DOHH2 (cell line): ENCODE data around the gene SPATA21.
"Not testable (repeated sequence)": the region's sequence is repeated elsewhere in the genome, so short reads cannot be mapped to it uniquely, and the experiment has no call there.

ENCODE experiments used
- H3F3A ChIP-seq: fragments of 200-600 bp; sonication (generic), shearing (Covaris generic); 2 replicates; pipeline ENCODE4 v1.6.0; 2016; ENCODE audit warnings: antibody characterized with exemption, mild to moderate bottlenecking; ENCODE audit not compliant: control insufficient read depth, insufficient read depth
- H3K27ac ChIP-seq: fragments of 200-600 bp; sonication (generic); 2 replicates; pipeline ENCODE4 v1.5.1; 2014; ENCODE audit warnings: low read depth, mild to moderate bottlenecking, low read length, moderate library complexity
- H3K27me3 ChIP-seq: fragments of 200-600 bp; sonication (generic); 2 replicates; pipeline ENCODE4 v1.6.1; 2014; ENCODE audit warnings: mild to moderate bottlenecking, low read length, mixed read lengths; ENCODE audit not compliant: control insufficient read depth
- H3K36me3 ChIP-seq: fragments of 200-600 bp; sonication (generic); 2 replicates; pipeline ENCODE4 v1.6.1; 2014; ENCODE audit warnings: mild to moderate bottlenecking, low read length, moderate library complexity, mixed read lengths; ENCODE audit not compliant: control insufficient read depth
- H3K4me1 ChIP-seq: fragments of 200-600 bp; sonication (generic); 2 replicates; pipeline ENCODE4 v1.6.1; 2014; ENCODE audit warnings: mild to moderate bottlenecking, low read length, mixed read lengths; ENCODE audit not compliant: control insufficient read depth
- H3K4me2 ChIP-seq: fragments of 200-600 bp; sonication (generic); 2 replicates; pipeline ENCODE4 v1.6.0; 2014; ENCODE audit warnings: mild to moderate bottlenecking, low read length, moderate library complexity
- H3K4me3 ChIP-seq: fragments of 200-600 bp; sonication (generic); 2 replicates; pipeline ENCODE4 v1.5.1; 2014; ENCODE audit warnings: mild to moderate bottlenecking, low read length, mixed read lengths
- H3K79me2 ChIP-seq: fragments of 200-600 bp; sonication (generic); 2 replicates; pipeline ENCODE4 v1.6.1; 2014; ENCODE audit warnings: mild to moderate bottlenecking, low read length, mixed read lengths; ENCODE audit not compliant: control insufficient read depth
- H3K9me2 ChIP-seq: fragments of 200-600 bp; sonication (generic); replicated peaks from 2 replicates; pipeline ENCODE4 v1.6.1; 2014; ENCODE audit warnings: mild to moderate bottlenecking, low read length, mixed read lengths; ENCODE audit not compliant: control insufficient read depth
- H3K9me3 ChIP-seq: fragments of 200-600 bp; sonication (generic); 2 replicates; pipeline ENCODE4 v1.6.1; 2014; ENCODE audit warnings: antibody characterized with exemption, low read length, mixed read lengths; ENCODE audit not compliant: control insufficient read depth, insufficient read depth
- H4K20me1 ChIP-seq: fragments of 200-600 bp; sonication (generic); 2 replicates; pipeline ENCODE4 v1.6.0; 2014; ENCODE audit warnings: low read depth, mild to moderate bottlenecking, antibody characterized with exemption, low read length, moderate library complexity; ENCODE audit not compliant: control insufficient read depth, insufficient read depth
- CTCF ChIP-seq: fragments of 200-600 bp; sonication (generic); IDR thresholded peaks from one replicate; pipeline ENCODE4 v1.5.1; 2014; ENCODE audit warnings: antibody characterized with exemption, mild to moderate bottlenecking, low read depth, low read length; ENCODE audit not compliant: poor library complexity, severe bottlenecking
- EZH2phosphoT487 ChIP-seq: fragments of 200-600 bp; sonication (generic); IDR thresholded peaks from 2 replicates; pipeline ENCODE4 v1.6.1; 2017; ENCODE audit warnings: borderline replicate concordance, mild to moderate bottlenecking, antibody characterized with exemption, low read length, moderate library complexity, mixed read lengths

Gene SPATA21

GRCh38 chr1:16366722-16367257, 70.4 kb downstream of the SPATA21 start, which contains the start of gene SZRD1:
Gene SZRD1, plus strand, starts transcription at chr1:16367242. Its CDS starts 16 bp downstream, at chr1:16367258.
- peaks cover 13% of the 10 kb centered on the region for H4K20me1 ChIP-seq
- no peaks in the 10 kb centered on the region for H3K27me3 ChIP-seq
- H3K9me3 ChIP-seq = no peaks in the 10 kb centered on the region
- H3K9me2 ChIP-seq = no peaks in the 10 kb centered on the region
- no peaks in the 10 kb centered on the region for H3F3A ChIP-seq
- peak within 1 kb of the TSS; percentile 69 for H3K27ac ChIP-seq
- peak within 1 kb of the TSS; percentile 76 for H3K4me2 ChIP-seq
- H3K36me3 ChIP-seq = peaks cover 24% of the 10 kb centered on the region
- H3K79me2 ChIP-seq = peaks cover 47% of the 10 kb centered on the region
- H3K4me3 ChIP-seq = peak within 1 kb of the TSS; percentile 95
- TF ChIP-seq CTCF = no peak
- no peak for TF ChIP-seq EZH2phosphoT487
- H3K4me1 ChIP-seq = peaks cover 36% of the 10 kb centered on the region

GRCh38 chr1:16365146-16365498, 72.1 kb downstream of the SPATA21 start:
- Histone ChIP-seq H3K4me1 (peaks cover 36% of the 10 kb centered on the region), H3K79me2 (peaks cover 31% of the 10 kb centered on the region), H4K20me1 (peaks cover 13% of the 10 kb centered on the region; the same call in 1 of the 2 replicates), H3K36me3 (peaks cover 17% of the 10 kb centered on the region)
- H3F3A ChIP-seq, H3K9me2 ChIP-seq, H3K4me3 ChIP-seq, H3K9me3 ChIP-seq, H3K27ac ChIP-seq, H3K4me2 ChIP-seq, H3K27me3 ChIP-seq: not testable (repeated sequence)

GRCh38 chr1:16356867-16357266, 80.4 kb downstream of the SPATA21 start:
- Histone ChIP-seq H3K4me1 (peaks cover 12% of the 10 kb centered on the region), H3F3A (no peaks in the 10 kb centered on the region), H3K4me2 (no peak overlapping the region), H3K36me3 (peaks cover 2% of the 10 kb centered on the region; the same call in 1 of the 2 replicates), H3K9me3 (no peaks in the 10 kb centered on the region), H4K20me1 (no peaks in the 10 kb centered on the region), H3K4me3 (no peak overlapping the region), H3K9me2 (no peaks in the 10 kb centered on the region), H3K27me3 (no peaks in the 10 kb centered on the region), H3K27ac (no peak overlapping the region), H3K79me2 (peaks cover 8% of the 10 kb centered on the region)
- no peak for TF ChIP-seq EZH2phosphoT487

GRCh38 chr1:16354619-16355018, 82.6 kb downstream of the SPATA21 start:
- TF ChIP-seq CTCF (no peak), EZH2phosphoT487 (no peak)
- peaks cover 3% of the 10 kb centered on the region for H3K36me3 ChIP-seq
- no peaks in the 10 kb centered on the region for H3F3A ChIP-seq
- H3K4me2 ChIP-seq = no peak overlapping the region
- peaks cover 25% of the 10 kb centered on the region for H3K4me1 ChIP-seq
- no peaks in the 10 kb centered on the region for H3K9me3 ChIP-seq
- peaks cover 30% of the 10 kb centered on the region for H3K79me2 ChIP-seq
- no peaks in the 10 kb centered on the region for H3K27me3 ChIP-seq
- no peak overlapping the region for H3K4me3 ChIP-seq
- no peaks in the 10 kb centered on the region for H4K20me1 ChIP-seq
- H3K9me2 ChIP-seq = no peaks in the 10 kb centered on the region
- H3K27ac ChIP-seq = no peak overlapping the region
